Heart left ventricle (tissue), 13 donors: ENCODE data around the gene RFXANK.

Experiments used
- CTCF ChIP-seq, 12 donors: fragments of 200-600 bp; sonication (generic) in 4 of 12; IDR thresholded peaks; one replicate each; pipeline versions ENCODE4 v1.5.0 to v1.8.0; 2018 to 2022; ENCODE audit warnings: antibody characterized with exemption in 12 of 12, mild to moderate bottlenecking in 5 of 12
- POLR2A ChIP-seq, 2 donors: fragments of 450-650 bp; IDR thresholded peaks; one replicate each; pipeline ENCODE4 v1.6.1; 2017; ENCODE audit warnings: antibody characterized with exemption in 2 of 2, mild to moderate bottlenecking in 2 of 2, moderate library complexity in 2 of 2
- donor health status: ischemic (EF 13 %, LVEDD 7.1; RV severe dilation, severe dysfunction).
- donor health status: DM: no; HTN: yes; CAD: no.
- donor health status: DM: no; HTN: no; CAD: no.
- donor health status: ischemic (EF 25% LVEDD 6.9; RV normal size, moderate dysfunction).
- donor health status: ischemic (EF 25% LVEDD 5.7; RV mildly dilated, moderate dysfunction).
- donor health status: ischemic (EF 35%, LVEDD 5.7; RV mildly dilated, moderate dysfunction).
- donor health status: nonischemic (EF 11% LVEDD 7.7; RV severe dilation, severe dysfunction).
- donor health status: DM: yes; HTN: yes; CAD: no.
- donor health status: PGD.
- donor health status: ischemic (EF 29% LVEDD 5.4; RV normal size, mild dysfunction).
- donor health status: nonischemic (EF 23%, LVEDD 6.1; RV moderate dilation, normal function).

GRCh38 chr19:19205416-19206410, 13.7 kb downstream of the RFXANK start:
- TF ChIP-seq CTCF (IDR thresholded peaks at IDR 0.05) (no peak), POLR2A (IDR thresholded peaks at IDR 0.05) (no peak)
